CD14-positive monocyte (primary cell): ENCODE measurements around the gene CEP112. TPM values are rescaled to one million over a fixed set of nuclear protein-coding genes. Genes with fewer than 3 reads are reported as not detected.

Experiments used
- DNase-seq, 3 donors: peaks; one replicate each; pipeline ENCODE4 v3.0.0-alpha.2; 2011 to 2022
- H2AFZ ChIP-seq: 2 replicates; pipeline ENCODE4 v1.6.0; 2012; ENCODE audit warnings: mild to moderate bottlenecking, low read depth, low read length, inconsistent platforms; ENCODE audit not compliant: insufficient read depth, poor library complexity, severe bottlenecking
- H3K27ac ChIP-seq, 2 donors: 1 replicate in 1 of 2; 2 replicates in 1 of 2; pipeline ENCODE4 v1.5.1; 2012 to 2013; ENCODE audit warnings: low read length in 2 of 2, control low read depth in 1 of 2, inconsistent platforms in 1 of 2, low read depth in 1 of 2, mild to moderate bottlenecking in 1 of 2
- H3K27me3 ChIP-seq, 2 donors: one replicate each; pipeline versions ENCODE4 v1.6.0 to v1.6.1; 2011 to 2013; ENCODE audit warnings: low read length in 2 of 2; ENCODE audit not compliant: control insufficient read depth in 2 of 2, insufficient read depth in 2 of 2
- H3K36me3 ChIP-seq, 2 donors: replicated peaks in 1 of 2; 1 replicate in 1 of 2; 2 replicates in 1 of 2; pipeline versions ENCODE4 v1.5.1 to v1.6.1; 2012 to 2013; ENCODE audit warnings: low read length in 2 of 2, control low read depth in 1 of 2, inconsistent platforms in 1 of 2, mild to moderate bottlenecking in 1 of 2; ENCODE audit not compliant: insufficient read depth in 2 of 2, control insufficient read depth in 1 of 2
- H3K4me1 ChIP-seq, 2 donors: 1 replicate in 1 of 2; 2 replicates in 1 of 2; pipeline versions ENCODE4 v1.5.1 to v1.6.1; 2012 to 2013; ENCODE audit warnings: low read length in 2 of 2, control low read depth in 1 of 2, inconsistent platforms in 1 of 2, mild to moderate bottlenecking in 1 of 2, moderate library complexity in 1 of 2; ENCODE audit not compliant: insufficient read depth in 2 of 2, control insufficient read depth in 1 of 2
- H3K4me2 ChIP-seq: replicated peaks from 2 replicates; pipeline ENCODE3; 2012; ENCODE audit warnings: low read length, moderate library complexity, mild to moderate bottlenecking; ENCODE audit not compliant: poor library complexity, severe bottlenecking; ENCODE audit errors: extremely low read depth
- H3K4me3 ChIP-seq, 3 experiments: fragments of 200-600 bp in 1 of 3; sonication (generic) in 1 of 3; replicated peaks in 1 of 3; 1 replicate in 2 of 3; 2 replicates in 1 of 3; pipeline ENCODE4 v1.5.1; 2011 to 2013; ENCODE audit warnings: low read length in 3 of 3, mild to moderate bottlenecking in 3 of 3, control low read depth in 2 of 3, low read depth in 2 of 3, inconsistent platforms in 1 of 3, moderate library complexity in 1 of 3
- H3K79me2 ChIP-seq: 2 replicates; pipeline ENCODE4 v1.6.0; 2012; ENCODE audit warnings: mild to moderate bottlenecking, control low read depth, inconsistent platforms, low read length, moderate library complexity; ENCODE audit not compliant: insufficient read depth
- H3K9ac ChIP-seq: 2 replicates; pipeline ENCODE4 v1.6.0; 2017; ENCODE audit warnings: low read length, mild to moderate bottlenecking; ENCODE audit not compliant: insufficient read depth, poor library complexity, severe bottlenecking
- H3K9me3 ChIP-seq, 2 donors: replicated peaks in 1 of 2; 1 replicate in 1 of 2; 2 replicates in 1 of 2; pipeline versions ENCODE4 v1.5.1 to v1.6.1; 2012 to 2013; ENCODE audit warnings: low read length in 2 of 2, control low read depth in 1 of 2; ENCODE audit not compliant: control insufficient read depth in 1 of 2, insufficient read depth in 1 of 2
- H4K20me1 ChIP-seq: 2 replicates; pipeline ENCODE4 v1.6.0; 2012; ENCODE audit warnings: mild to moderate bottlenecking, low read length, control low read depth, moderate library complexity; ENCODE audit not compliant: insufficient read depth
- H3K27ac Mint-ChIP-seq, 7 donors: one replicate each; pipeline ENCODE4 v1.8.0; 2020; ENCODE audit warnings: mild to moderate bottlenecking in 7 of 7, mixed read lengths in 7 of 7, moderate library complexity in 6 of 7, inconsistent platforms in 2 of 7
- H3K27me3 Mint-ChIP-seq, 3 donors: one replicate each; pipeline ENCODE4 v1.8.0; 2021 to 2022; ENCODE audit warnings: low read depth in 3 of 3, mild to moderate bottlenecking in 3 of 3, mixed read lengths in 3 of 3, moderate library complexity in 3 of 3, inconsistent platforms in 1 of 3
- H3K36me3 Mint-ChIP-seq, 2 donors: one replicate each; pipeline ENCODE4 v1.8.0; 2020; ENCODE audit warnings: mixed read lengths in 2 of 2, inconsistent platforms in 1 of 2, mild to moderate bottlenecking in 1 of 2
- H3K4me1 Mint-ChIP-seq: one replicate; pipeline ENCODE4 v1.8.0; 2020; ENCODE audit warnings: mild to moderate bottlenecking, mixed read lengths
- H3K4me3 Mint-ChIP-seq, 2 donors: one replicate each; pipeline ENCODE4 v1.8.0; 2020; ENCODE audit warnings: mild to moderate bottlenecking in 2 of 2, mixed read lengths in 2 of 2, moderate library complexity in 1 of 2
- H3K9me3 Mint-ChIP-seq, 7 donors: one replicate each; pipeline ENCODE4 v1.8.0; 2020 to 2022; ENCODE audit warnings: mixed read lengths in 7 of 7, mild to moderate bottlenecking in 6 of 7, moderate library complexity in 6 of 7, inconsistent platforms in 2 of 7
- CTCF ChIP-seq: fragments of 200-600 bp; IDR thresholded peaks from one replicate; pipeline ENCODE4 v1.8.0; 2022; ENCODE audit warnings: antibody characterized with exemption, mild to moderate bottlenecking
- WGBS: methylation state at CpG from one replicate; pipeline ENCODE4 v1.1.5; 2013; ENCODE audit warnings: missing lambda C conversion rate; ENCODE audit not compliant: insufficient coverage; 5-methylcytosine and 5-hydroxymethylcytosine counted together
- intact Hi-C, 2 donors: fragments of 100-400 bp; cut with micrococcal nuclease; formaldehyde crosslinking; loops; one replicate each; pipeline versions ENCODE4 v1.15.0 to v1.15.1; 2023
- polyA plus RNA-seq, 3 donors: library from polyadenylated mRNA; depleted of rRNA in 1 of 3; unstranded in 2 of 3; stranded (reverse) in 1 of 3; fragments of 300-500 nt in 2 of 3; fragments of >200 nt in 1 of 3; fragmentation: Illumina TruSeq in 2 of 3; gene quantifications; 1 replicate in 2 of 3; 2 replicates in 1 of 3; pipeline ENCODE4 v1.2.3, GENCODE V29; 2012 to 2021

The CEP112 gene
- polyA plus RNA-seq, 3 donors: 0.10 TPM; not detected in 2

GRCh38 chr17:65814418-65814817, 377.5 kb downstream of the CEP112 start:
- Histone ChIP-seq H3K27ac (no peak overlapping the region), H3K9ac (no peak overlapping the region), H3K4me2 (no peak overlapping the region), H3K79me2 (no peaks in the 10 kb centered on the region), H4K20me1 (no peaks in the 10 kb centered on the region), H3K9me3 (no peaks in the 10 kb centered on the region), H3K4me1 (no peaks in the 10 kb centered on the region), H3K4me3 (no peak overlapping the region), H3K36me3 (no peaks in the 10 kb centered on the region), H2AFZ (no peak overlapping the region), H3K27me3 (no peaks in the 10 kb centered on the region)
- no peak for TF ChIP-seq CTCF
- peaks cover 0 to 2% (median 0%) of the 10 kb centered on the region in 3 donors for H3K27me3 Mint-ChIP-seq
- no CpG with 5 or more reads among the region's 1 CpG for WGBS
- no peak overlapping the region for H3K4me3 Mint-ChIP-seq
- H3K9me3 Mint-ChIP-seq: peaks cover 0 to 6% (median 2%) of the 10 kb centered on the region in 7 donors
- H3K27ac Mint-ChIP-seq: no peak overlapping the region
- no peak for DNase-seq
- intact Hi-C loops: no loop called here
- no peaks in the 10 kb centered on the region for H3K36me3 Mint-ChIP-seq
- H3K4me1 Mint-ChIP-seq: no peaks in the 10 kb centered on the region

- H3K36me3 Mint-ChIP-seq: no peaks in the 10 kb centered on the region
- 0% methylated on average over 1 of the region's 3 CpGs for WGBS
These were observed 378.6 kb downstream of the CEP112 start for GRCh38 chr17:65813306-65813705.

More at GRCh38 chr17:65813306-65813705, 378.6 kb downstream of the CEP112 start:
- Histone ChIP-seq H3K36me3 (no peaks in the 10 kb centered on the region), H3K79me2 (no peaks in the 10 kb centered on the region), H3K9me3 (peaks cover 0 to 4% of the 10 kb centered on the region in 2 donors), H3K27ac (no peak overlapping the region), H3K4me3 (no peak overlapping the region), H4K20me1 (no peaks in the 10 kb centered on the region), H3K4me1 (no peaks in the 10 kb centered on the region), H3K27me3 (no peaks in the 10 kb centered on the region), H3K4me2 (no peak overlapping the region), H3K9ac (no peak overlapping the region), H2AFZ (no peak overlapping the region)
- no peak for TF ChIP-seq CTCF
- no peak for DNase-seq
- Mint-ChIP-seq H3K4me3 (no peak overlapping the region), H3K27me3 (peaks cover 0 to 2% (median 1%) of the 10 kb centered on the region in 3 donors), H3K4me1 (no peaks in the 10 kb centered on the region), H3K9me3 (peaks cover 4 to 15% (median 5%) of the 10 kb centered on the region in 7 donors), H3K27ac (no peak overlapping the region)
- intact Hi-C loops: no loop called here
